Activated CD8-positive, alpha-beta memory T cell treated with anti-CD3 and anti-CD28 coated beads for 1 hour (primary cell): ENCODE results near the gene PPP1R3C.

ENCODE experiments used
- DNase-seq, 2 donors: peaks; one replicate each; pipeline ENCODE4 v3.0.0-alpha.2; 2020; ENCODE audit warnings: low read depth in 1 of 2; ENCODE audit errors: extremely low read depth in 1 of 2

The PPP1R3C gene

DNA sequence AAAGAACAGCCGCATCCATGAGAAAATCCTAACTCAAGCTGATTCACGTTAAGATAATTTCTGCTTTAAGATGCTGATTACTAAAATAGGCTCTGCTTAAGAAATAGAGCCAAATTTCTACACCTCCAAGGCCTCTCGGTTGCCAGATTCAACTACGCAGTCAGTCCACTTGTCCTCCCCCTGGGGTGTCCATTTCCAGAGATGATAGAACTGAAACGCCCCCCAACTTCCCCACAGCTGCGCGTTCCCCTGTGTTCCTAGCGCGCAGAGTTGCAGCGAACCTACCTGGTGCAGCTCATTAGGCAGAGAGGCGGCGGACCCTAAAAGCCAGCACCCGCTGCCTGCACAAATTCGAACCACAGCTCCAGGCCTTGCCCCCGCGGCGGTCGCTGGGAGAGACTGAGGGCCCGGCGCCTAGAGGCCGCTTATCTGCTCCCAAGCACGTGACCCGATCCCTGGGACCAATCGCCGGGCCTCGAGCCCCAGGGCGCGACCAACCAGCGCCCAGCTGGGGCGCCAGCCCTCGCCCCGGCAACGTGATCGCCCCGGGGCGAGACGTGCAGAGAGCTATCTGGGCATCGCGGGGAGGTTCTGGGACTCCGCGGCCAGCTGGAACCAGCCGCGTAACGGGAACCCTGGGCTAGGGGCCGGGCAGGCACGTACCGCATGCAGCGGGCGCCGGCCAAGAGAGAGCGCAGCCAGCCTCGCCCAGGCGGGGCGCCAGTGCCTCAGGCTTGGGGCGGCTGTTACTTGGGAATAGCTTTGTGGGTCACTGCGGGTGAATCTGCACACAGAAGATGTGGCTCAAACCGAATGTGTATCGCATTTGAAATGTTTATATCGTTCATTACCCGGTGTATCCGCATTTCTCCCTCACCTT is at the start of gene PPP1R3C:
Gene PPP1R3C (minus strand): TSS at position 401 of the 880 bp plus-strand sequence. CDS start 102 bp downstream, at position 299.
- DNase-seq: peak in 1 of 2 donors; percentile 11

DNA sequence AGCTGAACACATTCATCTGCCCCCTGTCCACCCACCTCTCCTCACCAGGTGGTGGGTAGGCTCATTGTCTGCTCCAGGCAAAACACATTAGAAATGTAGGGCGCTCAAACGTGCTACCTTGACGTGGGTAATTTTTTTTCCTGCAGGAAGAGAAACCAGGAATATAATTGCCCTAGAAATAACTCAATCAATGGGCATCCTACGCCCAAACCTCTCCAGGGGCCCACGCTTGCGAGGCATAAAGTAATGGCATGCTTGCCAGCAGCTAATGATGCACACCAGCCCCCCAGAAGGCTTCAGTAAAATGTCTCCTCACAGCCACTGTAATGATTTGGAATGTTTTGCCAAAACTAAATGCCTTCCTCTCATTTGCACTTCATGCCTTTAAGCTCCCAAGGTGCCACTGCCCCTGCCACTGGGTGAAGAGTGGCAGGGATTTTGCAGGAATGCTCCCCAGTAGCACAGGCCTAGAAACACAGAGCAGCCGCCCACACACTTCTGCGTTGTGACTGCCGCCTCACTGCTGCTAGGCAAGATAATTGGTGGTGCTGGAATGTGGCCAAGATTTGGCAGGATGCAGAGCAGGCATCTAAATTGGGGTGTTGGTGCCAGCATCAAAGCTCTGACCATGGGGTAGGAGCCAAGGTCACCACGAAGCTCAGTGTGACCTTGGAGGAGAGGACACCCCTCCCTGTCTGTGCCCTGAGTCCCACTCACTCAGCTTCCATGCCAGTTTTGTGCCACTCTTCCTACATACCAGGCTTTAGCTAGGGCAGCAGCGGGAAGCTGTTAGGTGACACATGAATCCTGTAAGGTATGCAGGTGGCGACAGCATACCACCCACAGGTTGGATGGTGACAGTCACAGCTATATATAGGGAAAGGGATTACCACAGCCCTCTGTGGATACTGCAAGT is 48.7 kb upstream of the PPP1R3C start:
- no peak for DNase-seq

DNA sequence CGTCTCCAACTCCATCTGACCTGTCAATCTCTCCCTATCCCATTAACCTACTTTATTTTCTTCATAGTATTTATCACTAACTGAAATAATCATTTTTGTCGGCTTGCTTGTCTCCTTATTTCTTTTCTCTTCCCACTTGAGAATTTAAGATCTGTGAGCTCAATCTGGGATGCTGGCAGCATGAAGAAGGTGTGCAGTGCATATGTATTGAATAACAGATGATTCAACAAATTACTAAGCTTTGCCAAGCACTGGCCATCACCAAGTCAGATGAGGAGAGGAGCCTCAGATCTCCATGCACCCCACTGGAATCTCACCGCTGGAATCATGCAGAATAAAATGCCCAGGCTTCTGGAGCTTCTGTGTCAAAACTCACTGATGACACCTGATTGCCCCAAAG is 47.6 kb upstream of the PPP1R3C start:
- no peak for DNase-seq

DNA sequence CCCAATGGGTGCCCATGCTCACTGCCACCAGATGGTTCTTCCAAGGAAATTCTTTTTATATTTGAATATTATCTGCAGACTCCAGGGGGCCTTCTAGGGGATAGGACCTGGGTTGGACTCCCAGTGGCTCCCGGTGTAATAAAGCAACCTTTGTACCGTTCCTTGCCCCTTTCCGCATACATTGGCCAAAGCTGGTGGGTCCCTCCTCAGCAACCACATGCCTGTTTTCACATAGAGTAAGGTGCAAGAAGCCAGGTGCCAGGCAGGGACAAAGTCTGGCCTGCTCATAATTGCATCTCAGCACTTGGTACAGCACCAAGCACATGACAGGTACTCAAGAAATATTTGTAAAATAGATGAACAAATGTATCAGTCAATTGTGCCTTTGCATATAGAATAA is 46.4 kb upstream of the PPP1R3C start:
- DNase-seq: no peak

DNA sequence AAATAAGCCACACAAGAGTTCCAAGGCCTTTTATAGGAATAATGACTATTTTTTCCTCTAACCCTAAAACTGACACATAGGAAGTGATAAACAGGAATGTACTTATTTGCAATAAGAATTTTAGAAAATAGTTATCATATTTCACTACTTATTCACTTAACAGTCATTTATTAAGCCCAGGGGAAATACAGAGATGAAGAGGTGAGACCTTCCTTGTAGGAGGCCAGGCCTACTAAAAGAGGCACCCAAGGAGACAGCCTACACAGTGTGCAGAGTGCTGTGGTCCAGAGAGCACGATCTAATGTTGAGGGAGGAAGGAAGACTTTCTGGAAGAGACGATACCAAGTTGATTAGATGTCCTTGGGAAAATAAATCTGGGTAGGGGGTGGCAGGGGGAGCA is 45.0 kb upstream of the PPP1R3C start:
- no peak for DNase-seq

GRCh38 chr10:91672021-91672608 is 39.2 kb upstream of the PPP1R3C start:
- DNase-seq: no peak

DNA sequence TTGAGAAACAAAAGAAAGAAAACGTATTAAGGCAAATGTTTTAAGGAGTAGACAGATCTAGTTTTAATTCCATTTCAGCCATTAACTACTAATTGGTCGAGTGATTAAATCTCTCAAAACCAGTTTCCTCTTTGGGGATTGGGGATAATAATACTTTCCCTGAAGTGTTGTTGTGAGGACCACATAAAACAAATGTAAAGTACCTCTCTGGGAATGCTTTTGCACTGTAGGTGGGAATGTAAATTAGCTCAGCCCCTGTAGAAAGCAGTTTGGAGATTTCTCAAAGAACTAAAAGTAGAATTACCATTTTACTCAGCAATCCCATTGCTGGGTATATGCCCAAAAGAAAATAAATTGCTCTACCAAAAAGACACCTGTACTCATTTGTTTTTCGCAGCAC is 36.0 kb upstream of the PPP1R3C start:
- DNase-seq: no peak

DNA sequence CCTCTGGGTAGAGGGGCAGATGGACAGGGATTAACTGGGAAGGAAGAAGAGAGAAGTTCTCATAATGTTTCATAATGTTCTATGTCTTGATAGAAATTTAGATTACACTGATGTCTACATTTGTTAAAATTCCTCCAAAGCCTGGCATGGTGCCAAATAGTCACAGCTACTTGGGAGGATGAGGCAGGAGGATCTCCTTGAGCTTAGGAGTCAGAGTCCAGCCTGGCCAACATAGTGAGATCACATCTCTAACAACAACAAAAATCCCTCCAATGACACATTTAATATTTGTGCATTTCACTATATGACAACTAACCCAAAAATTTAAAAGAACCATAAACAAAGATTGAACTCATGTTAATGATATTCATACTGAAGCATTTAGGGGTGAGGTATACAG is 33.0 kb upstream of the PPP1R3C start:
- no peak for DNase-seq

GRCh38 chr10:91664426-91664825 is 31.6 kb upstream of the PPP1R3C start:
- no peak for DNase-seq

DNA sequence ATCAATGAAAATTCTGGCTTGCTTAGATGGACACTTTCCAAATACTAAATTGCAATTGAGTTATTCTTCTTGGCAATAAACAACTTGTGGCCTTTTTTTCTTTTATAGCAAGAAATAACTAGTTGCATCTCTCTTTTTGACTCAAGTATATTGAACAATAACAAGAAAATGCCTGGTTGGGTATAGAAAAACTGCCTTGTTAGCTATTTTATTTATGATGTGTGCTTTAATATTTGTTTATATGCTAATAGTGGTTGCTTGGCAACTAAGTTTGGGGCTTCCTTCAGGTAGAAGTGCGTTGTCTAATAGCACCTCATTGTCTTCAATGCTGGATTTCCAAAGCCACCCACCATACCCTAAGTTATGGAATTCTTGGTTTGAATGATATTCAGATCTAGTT is 30.1 kb upstream of the PPP1R3C start:
- DNase-seq: no peak

GRCh38 chr10:91653219-91653870 is 20.5 kb upstream of the PPP1R3C start:
- no peak for DNase-seq

- no peak for DNase-seq
These were observed 19.5 kb upstream of the PPP1R3C start for GRCh38 chr10:91652364-91652763.

DNA sequence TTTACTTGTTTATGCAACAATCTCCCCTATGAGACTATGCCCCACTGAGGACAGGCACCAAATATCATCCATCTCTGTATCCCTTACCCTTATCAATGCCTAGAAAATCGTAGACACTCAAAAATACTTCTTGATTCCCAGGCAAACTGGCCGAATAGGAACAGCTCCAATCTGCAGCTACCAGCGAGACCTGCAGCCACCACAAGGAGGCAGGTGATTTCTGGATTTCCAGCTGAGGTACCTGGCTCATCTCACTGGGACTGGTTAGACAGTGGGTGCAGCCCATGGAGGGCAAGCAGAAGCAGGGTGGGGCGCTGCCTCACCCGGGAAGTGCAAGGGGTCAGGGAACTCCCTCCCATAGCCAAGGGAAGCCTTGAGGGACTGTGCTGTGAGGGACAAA is 10.8 kb upstream of the PPP1R3C start:
- no peak for DNase-seq

DNA sequence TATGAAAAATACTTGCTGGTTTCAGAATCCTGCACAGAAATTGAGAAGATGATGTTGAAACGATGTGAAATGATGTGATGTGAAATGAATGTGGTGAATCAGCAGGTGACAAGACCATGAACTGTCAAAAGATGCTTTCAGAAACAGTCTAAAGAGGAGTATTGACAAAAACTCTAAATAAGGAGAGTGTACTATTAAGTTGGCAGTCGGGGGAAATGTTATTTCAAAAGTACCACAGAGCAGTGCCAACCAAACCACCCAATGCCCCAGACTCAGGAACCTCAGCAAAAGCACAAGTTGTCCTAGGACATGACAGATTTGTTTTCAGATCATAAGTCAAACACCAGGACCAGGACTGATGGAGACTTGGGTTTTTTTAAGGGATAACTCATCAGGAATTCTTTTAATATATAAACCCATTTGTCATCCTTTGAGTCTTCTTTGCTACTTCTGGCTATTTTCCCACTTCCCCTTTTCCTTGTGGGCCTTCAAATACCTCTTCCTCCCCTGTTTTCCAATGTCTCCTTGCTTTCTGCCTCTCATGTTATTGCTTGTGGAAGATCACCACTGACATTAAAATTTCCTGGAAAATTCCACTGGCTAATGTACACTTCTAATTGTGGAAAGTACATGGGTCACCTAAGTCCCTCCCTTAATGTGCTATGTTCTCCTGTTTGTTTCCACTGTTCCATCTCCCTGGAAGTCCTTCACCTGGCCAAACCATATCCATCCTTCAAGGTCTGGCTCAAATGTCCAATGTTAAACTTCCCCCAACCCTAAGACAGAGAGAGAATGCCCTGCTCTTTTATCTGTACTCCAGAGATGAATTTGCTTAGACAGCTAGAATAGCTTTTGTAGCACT is 10.2 kb upstream of the PPP1R3C start:
- DNase-seq: no peak

DNA sequence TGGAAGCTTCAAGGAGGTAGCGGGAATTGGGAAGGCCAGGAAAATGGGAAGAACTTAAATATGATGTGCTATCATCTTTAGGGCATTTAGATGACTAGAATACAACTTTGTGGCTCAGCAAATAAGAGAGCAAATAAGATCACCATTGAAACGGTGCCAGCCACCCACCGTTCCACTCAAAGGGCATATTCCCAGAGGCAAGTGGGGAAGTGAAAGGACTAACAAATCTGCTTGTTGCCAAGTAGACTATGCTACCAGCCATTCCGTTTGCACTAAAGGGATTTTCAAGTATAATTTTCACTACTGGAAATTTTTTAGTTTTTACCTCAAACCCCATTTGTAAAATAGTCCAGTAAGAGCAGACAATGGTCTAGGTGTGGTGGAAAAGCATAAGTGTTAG is 4.0 kb upstream of the PPP1R3C start:
- DNase-seq: no peak

DNA sequence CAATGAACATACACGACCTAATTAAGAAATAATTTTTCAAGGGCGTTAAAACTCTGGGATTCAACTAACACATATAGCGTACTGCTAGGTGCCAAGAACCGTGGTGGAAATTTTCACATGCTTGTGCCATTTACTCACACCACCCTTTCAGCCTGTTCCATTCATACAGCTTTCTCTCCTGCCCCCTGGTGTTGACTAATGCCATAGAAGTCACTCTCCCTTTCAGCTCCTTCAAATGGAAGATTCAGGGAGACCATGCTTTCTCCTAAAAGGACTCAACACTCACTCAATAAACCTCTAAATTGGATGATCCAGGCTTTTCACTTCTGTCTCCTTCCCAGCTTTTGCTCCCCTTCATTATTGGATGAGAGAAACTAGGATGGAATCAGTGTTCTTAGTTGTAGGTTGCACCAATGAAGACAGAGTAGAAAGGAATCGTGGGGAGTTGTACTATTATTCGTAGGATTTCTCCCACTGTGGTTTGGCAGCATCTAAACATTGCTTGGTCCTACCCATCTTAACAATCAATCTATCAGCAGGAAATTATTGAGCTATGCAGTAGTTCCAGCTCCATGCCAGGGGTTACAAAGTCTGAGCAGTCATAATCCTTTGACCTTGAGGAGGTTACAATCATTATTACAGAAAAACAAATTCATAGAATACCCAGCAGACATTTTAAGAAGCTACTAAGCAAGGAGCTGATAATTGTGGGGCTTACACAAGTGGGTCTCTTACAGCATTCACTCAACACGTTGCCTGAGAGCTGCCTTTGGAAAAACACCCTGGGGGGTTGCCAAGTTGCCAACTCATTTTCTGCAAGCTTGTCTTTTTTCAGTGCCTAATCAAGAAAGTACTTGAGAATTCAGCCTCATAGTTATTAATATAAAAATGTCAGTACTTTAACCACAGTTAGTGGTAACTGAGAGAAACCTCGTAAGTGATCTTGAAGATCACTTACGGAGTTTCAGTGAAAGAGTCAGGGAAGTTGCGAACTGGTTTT is 2.8 kb upstream of the PPP1R3C start:
- no peak for DNase-seq

DNA sequence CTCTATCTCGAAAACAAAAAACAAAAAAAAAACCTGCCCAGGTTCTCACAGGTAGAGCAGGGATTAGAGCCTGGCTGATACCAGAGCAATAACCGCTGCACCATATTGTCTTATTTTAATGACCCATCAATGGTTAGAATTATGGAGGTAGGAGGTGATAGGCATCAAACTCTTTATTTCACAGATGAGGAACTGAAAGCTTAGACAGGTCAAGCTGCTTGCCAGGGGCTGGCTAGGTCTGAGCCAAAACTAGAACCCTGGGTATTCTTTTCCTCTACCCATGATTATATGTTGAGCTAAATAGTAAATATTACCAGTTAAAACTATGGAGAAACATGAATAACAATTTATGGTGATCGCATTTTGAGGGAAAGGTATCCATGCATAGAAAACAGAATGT is 2.0 kb upstream of the PPP1R3C start:
- DNase-seq: no peak

DNA sequence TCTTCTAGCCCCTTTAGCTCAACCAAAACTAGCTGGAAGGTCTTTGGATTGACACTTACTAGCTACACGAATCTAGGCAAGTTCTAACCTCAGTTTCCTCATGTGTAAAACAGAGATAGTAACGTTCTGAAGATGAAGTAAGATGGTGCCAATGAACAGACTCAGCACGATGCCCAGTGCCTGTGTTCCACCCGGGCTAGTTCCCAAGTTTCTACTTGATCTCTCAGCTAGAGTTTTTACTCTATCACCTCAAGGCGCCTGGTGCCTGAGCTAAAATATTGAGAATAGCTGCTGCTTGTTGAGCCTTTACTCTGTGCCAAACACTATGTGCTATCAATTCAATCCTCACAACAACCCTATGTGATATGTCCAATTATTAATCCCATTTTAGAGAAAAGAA is 1.4 kb upstream of the PPP1R3C start:
- no peak for DNase-seq

DNA sequence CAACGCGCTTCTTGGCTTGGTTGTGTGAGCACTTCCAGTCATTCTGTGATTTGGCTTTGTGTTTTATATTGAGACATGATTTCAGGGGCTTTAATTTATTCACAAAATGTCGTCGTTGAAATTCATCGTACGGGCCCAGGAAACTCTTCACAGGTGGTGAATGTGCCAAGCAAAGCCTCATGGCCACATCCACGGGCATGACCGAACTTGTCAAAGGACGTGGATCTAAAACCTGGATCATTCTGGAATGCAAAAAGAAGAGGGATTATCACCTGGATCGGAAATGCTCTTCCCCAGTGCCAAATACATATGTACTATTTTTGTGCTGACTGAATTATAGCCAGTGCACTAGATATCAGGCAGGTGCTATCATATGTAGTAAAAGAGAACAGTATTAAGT is 2.2 kb downstream of the PPP1R3C start:
- no peak for DNase-seq
